Ascending aorta (tissue), 2 donors: ENCODE data around the gene ADAMTS16. TPM values are rescaled to one million over a fixed set of nuclear protein-coding genes. Genes with fewer than 3 reads are reported as not detected.

Experiments
- DNase-seq, 2 donors: peaks; one replicate each; pipeline ENCODE4 v3.0.0-alpha.2; 2019; ENCODE audit warnings: low spot score in 2 of 2
- H3K27ac ChIP-seq, 2 donors: fragments of 200-600 bp; sonication (generic); one replicate each; pipeline ENCODE4 v1.5.1; 2016 to 2017; ENCODE audit warnings: mild to moderate bottlenecking in 1 of 2
- H3K27me3 ChIP-seq: fragments of 200-600 bp; sonication (generic); one replicate; pipeline ENCODE4 v1.5.1; 2017
- H3K36me3 ChIP-seq, 2 donors: fragments of 200-600 bp; sonication (generic); one replicate each; pipeline ENCODE4 v1.5.1; 2016
- H3K4me1 ChIP-seq, 2 donors: fragments of 200-600 bp; sonication (generic); one replicate each; pipeline ENCODE4 v1.5.1; 2016 to 2017; ENCODE audit warnings: mild to moderate bottlenecking in 1 of 2
- H3K4me3 ChIP-seq, 2 donors: fragments of 200-600 bp; sonication (generic); one replicate each; pipeline ENCODE4 v1.5.1; 2016 to 2017; ENCODE audit warnings: mild to moderate bottlenecking in 1 of 2
- H3K9me3 ChIP-seq, 2 donors: fragments of 200-600 bp; sonication (generic); one replicate each; pipeline ENCODE4 v1.5.1; 2016
- CTCF ChIP-seq, 3 experiments: fragments of 200-600 bp in 2 of 3; fragments of 450-650 bp in 1 of 3; sonication (generic) in 2 of 3; IDR thresholded peaks; one replicate each; pipeline ENCODE4 v1.5.1; 2016 to 2019; ENCODE audit warnings: antibody characterized with exemption in 3 of 3, mild to moderate bottlenecking in 1 of 3, moderate library complexity in 1 of 3
- intact Hi-C: fragments of 100-400 bp; cut with DNase I; formaldehyde crosslinking; loops from one replicate; pipeline ENCODE4 v1.15.1; 2023
- total RNA-seq: library from RNA; depleted of rRNA; stranded (reverse); fragments of >200 nt; gene quantifications from one replicate; pipeline ENCODE4 v1.1.0, GENCODE V29; 2016

Gene ADAMTS16
- 1.6 TPM for total RNA-seq

- no peaks in the 10 kb centered on the region for H3K36me3 ChIP-seq
- peak within 1 kb of the TSS; percentile 44 to 47 for H3K4me3 ChIP-seq
- peaks cover 0 to 19% of the 10 kb centered on the region in 2 donors for H3K4me1 ChIP-seq
- peaks cover 6% of the 10 kb centered on the region for H3K27me3 ChIP-seq
- intact Hi-C loops = no loop called here
- no peak for TF ChIP-seq CTCF (IDR thresholded peaks at IDR 0.05)
- no peak within 1 kb of the TSS for H3K27ac ChIP-seq
- H3K9me3 ChIP-seq = no peaks in the 10 kb centered on the region
- no peak for DNase-seq
These were observed at the start of gene ADAMTS16 for GRCh38 chr5:5139777-5140478. Gene ADAMTS16 (plus strand): TSS chr5:5140330. CDS start chr5:5140468, 138 bp downstream.

GRCh38 chr5:5092149-5092548, 48.0 kb upstream of the ADAMTS16 start:
- H3K4me1 ChIP-seq = no peaks in the 10 kb centered on the region
- intact Hi-C loops = no loop called here
- TF ChIP-seq CTCF (IDR thresholded peaks at IDR 0.05) = no peak
- H3K27me3 ChIP-seq = no peaks in the 10 kb centered on the region
- no peak overlapping the region for H3K27ac ChIP-seq
- H3K4me3 ChIP-seq = no peak overlapping the region
- no peaks in the 10 kb centered on the region for H3K36me3 ChIP-seq
- H3K9me3 ChIP-seq = no peaks in the 10 kb centered on the region
- DNase-seq = no peak

GRCh38 chr5:5100635-5101034, 39.5 kb upstream of the ADAMTS16 start:
- Histone ChIP-seq H3K27ac (no peak overlapping the region), H3K9me3 (no peaks in the 10 kb centered on the region), H3K4me1 (no peaks in the 10 kb centered on the region), H3K27me3 (no peaks in the 10 kb centered on the region), H3K36me3 (no peaks in the 10 kb centered on the region), H3K4me3 (no peak overlapping the region)
- no peak for DNase-seq
- intact Hi-C loops = no loop called here
- no peak for TF ChIP-seq CTCF (IDR thresholded peaks at IDR 0.05)

- no peak for DNase-seq
- H3K27ac ChIP-seq = no peak overlapping the region
- H3K4me3 ChIP-seq = no peak overlapping the region
- no peaks in the 10 kb centered on the region for H3K27me3 ChIP-seq
- no peaks in the 10 kb centered on the region for H3K36me3 ChIP-seq
- no peaks in the 10 kb centered on the region for H3K4me1 ChIP-seq
- H3K9me3 ChIP-seq = no peaks in the 10 kb centered on the region
- TF ChIP-seq CTCF (IDR thresholded peaks at IDR 0.05) = no peak
- intact Hi-C loops = no loop called here
These were observed 38.5 kb upstream of the ADAMTS16 start for GRCh38 chr5:5101676-5102075.

- Histone ChIP-seq H3K36me3 (no peaks in the 10 kb centered on the region), H3K9me3 (no peaks in the 10 kb centered on the region), H3K27me3 (no peaks in the 10 kb centered on the region), H3K27ac (no peak overlapping the region), H3K4me3 (no peak overlapping the region), H3K4me1 (no peaks in the 10 kb centered on the region)
- TF ChIP-seq CTCF (IDR thresholded peaks at IDR 0.05) = no peak
- intact Hi-C loops = no loop called here
- DNase-seq = no peak
These were observed 36.9 kb upstream of the ADAMTS16 start for GRCh38 chr5:5103245-5103644.

GRCh38 chr5:5104550-5104949, 35.6 kb upstream of the ADAMTS16 start:
- Histone ChIP-seq H3K27ac (no peak overlapping the region), H3K4me3 (no peak overlapping the region), H3K36me3 (no peaks in the 10 kb centered on the region), H3K9me3 (no peaks in the 10 kb centered on the region), H3K27me3 (no peaks in the 10 kb centered on the region), H3K4me1 (no peaks in the 10 kb centered on the region)
- intact Hi-C loops = no loop called here
- DNase-seq = no peak
- TF ChIP-seq CTCF (IDR thresholded peaks at IDR 0.05) = no peak
